Head of caudate nucleus (tissue), 42 donors: ENCODE results near the gene GRAP.
"Not testable (repeated sequence)": the region's sequence is repeated elsewhere in the genome, so short reads cannot be mapped to it uniquely, and the experiment has no call there.

ENCODE experiments used
- DNase-seq, 42 donors: peaks; one replicate each; pipeline versions ENCODE4 v3.0.0 to v3.0.0-alpha.2; 2020 to 2021; ENCODE audit warnings: mixed read lengths in 7 of 42
- intact Hi-C: fragments of 100-400 bp; cut with DNase I; formaldehyde crosslinking; loops from one replicate; pipeline ENCODE4 v1.15.0; 2022

GRAP gene

DNA sequence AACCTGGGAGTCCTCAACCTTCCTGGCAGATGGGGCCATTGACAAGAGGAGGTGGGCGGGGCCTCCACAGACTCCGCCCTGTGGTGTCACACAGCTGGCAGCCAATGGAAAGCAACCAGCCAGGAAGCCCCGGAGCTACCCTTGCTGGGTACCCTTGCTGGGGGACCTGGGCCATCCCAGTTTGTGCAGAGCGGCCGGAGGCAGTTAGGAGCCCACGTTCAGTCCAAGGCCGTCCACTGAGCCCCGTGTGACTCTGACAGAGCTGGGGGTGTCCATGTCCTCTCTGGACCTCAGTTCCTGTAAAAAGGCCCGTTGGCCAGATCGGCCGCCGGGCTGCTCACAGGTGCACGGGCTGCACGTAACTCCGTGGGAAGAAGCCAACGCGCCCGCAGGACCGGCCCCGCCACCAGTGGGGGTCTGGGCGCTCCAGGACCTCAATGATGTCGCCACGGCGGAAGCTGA, 25.1 kb downstream of the GRAP start:
- no peak for DNase-seq
- intact Hi-C loops = no loop called here

DNA sequence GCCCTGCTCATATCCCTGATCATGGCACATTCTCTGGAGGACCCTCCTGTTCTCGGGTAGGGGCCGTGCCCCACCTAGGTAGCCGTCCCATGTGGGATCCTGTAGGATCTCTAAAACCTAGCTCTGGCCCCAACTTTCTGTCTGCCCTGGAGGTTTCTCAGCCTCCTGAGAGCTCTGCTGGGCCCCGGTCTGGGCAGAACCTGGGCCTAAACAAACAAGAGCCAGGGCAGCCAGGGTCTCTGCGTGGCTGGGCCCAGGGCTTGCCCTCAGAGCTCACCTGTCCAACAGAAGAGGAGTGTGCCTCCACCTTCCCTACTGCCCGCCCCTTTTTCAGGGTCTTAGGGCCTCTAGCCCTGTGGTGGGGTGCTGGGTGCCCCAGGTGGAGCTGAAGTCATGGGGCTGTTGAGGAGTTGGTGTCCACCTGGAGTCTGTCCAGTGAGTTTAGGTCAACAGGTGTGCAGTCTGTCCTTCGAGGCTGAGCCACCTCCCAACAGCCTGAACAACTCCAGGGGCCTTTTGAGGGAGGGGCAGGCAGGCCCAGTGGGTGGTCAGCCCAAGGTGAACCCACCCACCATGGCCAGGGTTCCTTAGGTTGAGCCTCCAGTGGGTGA, 25.6 kb downstream of the GRAP start:
- intact Hi-C loops, DNase-seq: not testable (repeated sequence)

DNA sequence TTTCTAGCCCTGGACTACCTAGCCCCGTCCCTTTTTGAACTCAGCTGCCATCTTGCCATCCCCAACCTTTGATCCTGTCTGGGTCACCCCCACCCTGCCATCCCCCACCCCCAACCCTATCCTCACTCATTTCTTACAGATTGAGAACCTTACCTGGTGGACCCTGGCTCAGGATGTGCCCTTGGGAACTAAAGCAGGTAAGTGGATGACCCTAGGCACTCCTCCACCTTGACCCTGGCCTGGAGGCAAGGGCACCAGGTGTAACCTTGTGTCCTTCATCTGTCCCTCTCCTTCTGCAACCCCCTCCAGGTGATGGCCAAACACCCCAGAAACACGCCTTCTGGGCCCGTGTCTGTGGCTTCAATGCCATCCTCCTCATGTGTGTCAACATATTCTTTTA, 26.7 kb downstream of the GRAP start:
- DNase-seq = no peak
- intact Hi-C loops = no loop called here

DNA sequence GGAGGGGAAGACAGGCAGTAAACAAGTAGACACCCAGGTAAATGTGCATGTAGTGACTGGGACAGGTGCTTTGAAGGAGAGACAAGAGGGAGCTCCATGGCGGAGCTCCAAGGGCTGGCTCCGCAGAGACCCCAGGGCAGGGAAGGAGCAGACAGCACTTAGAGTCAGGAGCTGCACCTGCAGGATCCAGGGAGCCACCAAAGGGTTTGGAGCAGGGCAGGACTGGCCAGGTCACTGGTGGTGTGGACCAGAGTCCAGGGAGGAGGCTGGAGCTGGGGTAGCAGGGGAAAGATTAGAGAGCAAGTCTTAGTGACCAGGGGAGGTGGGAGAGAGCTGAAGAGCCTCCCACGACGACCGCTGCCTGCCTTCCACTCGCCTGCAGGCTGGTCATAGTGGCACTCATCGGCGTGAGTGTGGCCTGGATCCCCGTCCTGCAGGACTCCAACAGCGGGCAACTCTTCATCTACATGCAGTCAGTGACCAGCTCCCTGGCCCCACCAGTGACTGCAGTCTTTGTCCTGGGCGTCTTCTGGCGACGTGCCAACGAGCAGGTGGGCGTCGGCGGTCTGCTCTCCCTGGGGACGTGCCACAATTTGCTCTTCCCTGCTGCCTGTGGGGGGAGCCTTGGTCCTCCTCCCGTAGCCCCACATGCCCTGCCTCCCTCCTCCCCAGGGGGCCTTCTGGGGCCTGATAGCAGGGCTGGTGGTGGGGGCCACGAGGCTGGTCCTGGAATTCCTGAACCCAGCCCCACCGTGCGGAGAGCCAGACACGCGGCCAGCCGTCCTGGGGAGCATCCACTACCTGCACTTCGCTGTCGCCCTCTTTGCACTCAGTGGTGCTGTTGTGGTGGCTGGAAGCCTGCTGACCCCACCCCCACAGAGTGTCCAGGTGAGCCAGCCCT, 27.5 kb downstream of the GRAP start:
- DNase-seq = peak in 1 of 42 donors; percentile 2
- intact Hi-C loops = no loop called here

DNA sequence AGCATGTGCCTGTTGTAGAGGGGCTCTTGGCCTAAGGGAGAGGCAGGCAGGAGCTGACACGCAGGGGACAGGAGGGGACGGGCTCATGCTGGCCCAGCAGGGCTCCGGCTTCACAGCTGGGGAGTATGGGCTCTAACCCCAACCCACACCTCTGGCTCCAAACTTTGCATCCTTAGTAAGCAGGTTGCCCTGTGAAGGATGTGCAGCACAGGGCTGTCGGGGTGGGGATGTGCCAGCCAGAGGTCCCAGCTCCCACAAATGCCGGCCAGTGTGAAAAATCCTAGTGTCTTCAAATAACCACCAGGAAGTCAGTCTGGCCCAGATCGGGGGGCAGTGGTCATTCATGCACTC, 28.2 kb downstream of the GRAP start:
- peak in 1 of 42 donors; percentile 1 for DNase-seq
- intact Hi-C loops = no loop called here

DNA sequence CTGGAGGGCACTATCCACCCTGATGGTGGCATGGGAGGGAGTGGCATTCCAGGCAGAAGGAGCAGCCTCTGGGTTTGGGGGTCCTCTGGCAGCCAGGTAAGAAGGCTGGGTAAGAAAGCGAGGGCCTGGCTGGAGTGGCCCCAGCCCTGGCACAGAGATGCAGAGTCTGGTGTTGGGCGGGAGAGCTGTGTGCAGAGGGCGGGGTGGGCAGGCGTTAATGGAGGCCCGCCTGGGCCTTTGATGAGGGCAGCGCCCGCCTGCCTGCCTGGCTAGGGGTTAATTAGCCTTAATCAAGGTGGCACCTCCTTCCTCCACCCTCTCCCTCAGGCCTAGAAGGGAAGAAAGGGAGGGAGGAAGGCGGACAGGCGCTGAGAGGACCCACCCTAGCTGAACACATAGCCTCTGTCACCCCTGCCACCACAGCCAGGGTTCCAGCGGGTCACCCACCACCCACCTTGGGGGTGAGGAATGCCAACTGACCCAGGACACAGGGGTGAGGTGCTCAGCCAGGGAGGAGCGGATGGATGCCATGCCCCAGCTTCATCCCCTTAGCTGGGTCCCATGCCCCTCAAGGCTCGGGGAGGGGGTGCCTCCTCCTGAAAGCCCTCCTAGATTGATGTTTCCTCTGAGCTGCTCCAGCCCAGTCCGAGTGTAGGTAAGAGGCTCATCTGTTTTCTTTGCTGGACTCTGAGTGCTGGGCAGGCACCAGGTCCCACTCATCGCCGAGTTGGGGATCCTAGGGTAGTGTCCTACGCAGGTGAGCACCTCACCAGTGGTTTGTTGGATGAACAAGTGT, 28.8 kb downstream of the GRAP start:
- intact Hi-C loops = no loop called here
- no peak for DNase-seq

DNA sequence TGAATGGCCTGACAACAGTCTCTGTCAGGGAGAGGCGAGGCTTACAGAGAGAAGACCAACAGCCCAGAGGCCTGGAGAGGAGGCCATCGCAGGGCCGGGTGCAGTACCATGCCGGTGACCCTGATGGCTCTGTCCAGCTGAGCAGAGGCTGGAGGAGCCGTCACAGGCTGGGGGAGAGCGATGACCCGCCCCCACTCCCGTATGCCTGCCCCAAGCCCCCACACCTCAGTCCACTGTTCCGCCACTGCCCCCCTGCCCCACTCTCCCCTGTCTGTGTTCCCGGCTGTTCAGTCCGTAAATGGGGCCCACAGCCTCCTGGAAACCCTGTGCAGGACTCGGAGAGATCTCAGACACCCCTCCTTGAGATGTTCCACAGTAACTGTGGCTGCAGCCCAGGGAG, 29.4 kb downstream of the GRAP start:
- intact Hi-C loops = no loop called here
- no peak for DNase-seq

DNA sequence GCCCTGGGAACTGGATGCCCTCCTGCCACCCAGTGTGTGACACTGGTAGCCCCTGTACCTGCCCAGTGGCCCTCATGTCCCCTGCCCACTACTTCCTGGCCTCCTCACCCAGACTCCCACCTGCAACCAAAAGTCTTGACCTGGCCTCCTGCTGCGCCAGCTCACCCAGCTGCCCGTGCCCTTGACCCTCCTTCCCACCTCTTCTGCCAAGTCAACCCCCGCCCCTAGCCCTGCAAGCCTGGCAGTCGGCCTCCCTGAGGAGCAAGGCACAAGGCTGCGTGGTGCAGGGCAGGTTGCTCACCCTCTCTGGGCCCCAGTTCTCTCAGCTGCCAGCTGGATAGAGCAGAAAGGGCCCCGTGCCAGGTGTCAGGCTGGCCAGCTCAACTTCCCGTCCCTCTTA, 29.9 kb downstream of the GRAP start:
- DNase-seq = no peak

DNA sequence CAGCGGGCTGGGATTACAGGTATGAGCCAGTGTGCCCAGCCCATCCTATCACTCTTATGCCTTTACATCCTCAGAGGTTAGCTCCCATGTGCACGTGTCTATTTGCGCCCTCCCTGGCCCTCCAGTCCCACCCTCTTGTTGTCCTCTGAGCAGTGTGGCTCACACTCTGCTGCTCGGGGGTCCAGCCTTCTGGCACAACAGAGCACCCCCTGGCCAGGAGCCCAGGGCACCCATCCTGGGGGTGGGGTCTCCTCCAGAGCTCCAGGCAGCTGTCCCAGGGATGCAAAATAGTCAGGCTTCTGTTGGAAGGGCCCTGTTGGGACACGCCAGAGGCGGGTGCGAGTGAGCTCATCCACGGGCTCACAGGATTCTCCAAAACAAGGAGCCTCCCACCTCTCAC, 30.5 kb downstream of the GRAP start:
- intact Hi-C loops = no loop called here
- DNase-seq = no peak

More for the DNA sequence above, 29.9 kb downstream of the GRAP start:
- intact Hi-C loops = no loop called here

DNA sequence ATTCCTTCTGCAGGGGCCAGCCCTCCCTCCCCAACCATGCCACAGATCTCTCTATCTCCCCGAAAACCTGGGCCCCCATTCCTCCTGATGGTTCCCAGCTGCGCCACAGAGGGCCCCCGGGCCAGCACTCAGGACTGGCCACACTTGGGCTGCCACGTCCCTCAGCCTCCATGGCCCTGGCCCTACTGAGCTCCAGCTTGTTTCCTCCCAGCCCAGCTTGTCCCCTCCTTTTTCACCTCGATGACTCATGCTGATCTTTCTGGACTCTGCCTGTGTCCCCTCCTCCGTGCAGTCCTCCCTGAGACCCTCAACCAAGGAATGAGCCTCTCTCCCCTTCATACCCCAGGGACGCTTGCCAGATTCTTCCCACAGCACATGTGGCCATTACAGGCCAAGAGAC, 31.3 kb downstream of the GRAP start:
- intact Hi-C loops = no loop called here
- no peak for DNase-seq

DNA sequence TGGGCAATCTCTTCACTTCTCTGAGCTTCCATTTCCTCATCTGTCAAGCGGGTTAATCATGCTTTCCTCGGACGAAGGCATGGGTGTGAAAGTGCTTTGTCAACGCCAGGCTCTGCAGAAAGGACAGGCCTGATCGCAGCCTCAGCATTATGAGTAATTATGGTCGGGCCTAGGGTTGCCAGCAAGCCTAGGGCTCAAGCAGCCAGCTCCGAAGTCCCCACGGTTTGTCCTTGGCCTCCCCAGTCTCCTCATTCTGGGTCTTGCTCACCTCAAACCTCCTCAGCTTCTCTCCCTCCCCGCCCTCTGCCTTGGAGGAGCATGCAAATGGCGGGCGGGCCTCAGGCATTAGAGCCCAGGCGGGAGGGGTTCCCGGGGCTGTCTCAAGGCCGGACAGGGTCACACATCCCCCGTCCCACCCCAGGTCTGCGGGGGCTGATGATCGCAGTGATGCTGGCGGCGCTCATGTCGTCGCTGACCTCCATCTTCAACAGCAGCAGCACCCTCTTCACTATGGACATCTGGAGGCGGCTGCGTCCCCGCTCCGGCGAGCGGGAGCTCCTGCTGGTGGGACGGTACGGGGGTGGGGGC, 32.0 kb downstream of the GRAP start:
- no peak for DNase-seq
- intact Hi-C loops = no loop called here

DNA sequence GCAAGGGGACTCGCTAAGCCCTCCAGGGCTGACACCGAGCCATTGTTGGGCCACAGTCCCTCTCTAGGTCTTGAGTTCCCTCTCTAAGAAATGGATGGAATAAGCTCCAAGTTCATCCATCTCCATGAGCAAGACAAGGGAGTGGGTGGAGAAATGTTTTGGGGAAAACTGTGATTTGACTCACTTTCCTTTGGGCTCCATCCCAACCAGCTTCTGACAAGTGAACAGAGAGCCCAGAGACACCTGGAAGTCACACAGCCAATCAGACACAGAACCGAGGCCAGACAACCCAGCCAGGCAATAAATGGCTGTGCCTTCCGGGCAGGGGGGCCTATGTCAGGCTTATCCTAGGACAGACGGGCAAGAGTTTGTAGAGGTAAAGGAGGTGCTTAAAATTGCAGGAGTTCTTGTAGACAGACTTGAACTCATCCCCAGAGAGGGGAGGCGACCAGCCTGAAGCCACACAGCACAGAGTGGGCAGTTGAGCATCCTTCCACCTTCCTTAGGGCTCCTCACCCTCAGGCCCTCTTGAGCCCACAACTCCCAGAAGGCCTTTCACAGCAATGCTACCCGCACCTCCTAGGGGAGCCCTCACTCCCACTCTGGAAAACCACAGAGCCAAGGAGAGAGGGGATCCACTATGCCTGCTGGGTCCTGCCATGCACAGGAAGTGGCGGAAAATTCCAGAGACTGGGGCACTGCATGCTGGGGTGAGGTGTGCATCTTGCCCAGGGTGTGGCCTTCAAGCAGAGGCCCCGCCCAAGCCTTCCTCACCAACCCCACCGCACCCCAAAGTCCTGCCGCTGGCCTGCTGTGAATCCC, 32.7 kb downstream of the GRAP start:
- no peak for DNase-seq
- intact Hi-C loops = no loop called here

DNA sequence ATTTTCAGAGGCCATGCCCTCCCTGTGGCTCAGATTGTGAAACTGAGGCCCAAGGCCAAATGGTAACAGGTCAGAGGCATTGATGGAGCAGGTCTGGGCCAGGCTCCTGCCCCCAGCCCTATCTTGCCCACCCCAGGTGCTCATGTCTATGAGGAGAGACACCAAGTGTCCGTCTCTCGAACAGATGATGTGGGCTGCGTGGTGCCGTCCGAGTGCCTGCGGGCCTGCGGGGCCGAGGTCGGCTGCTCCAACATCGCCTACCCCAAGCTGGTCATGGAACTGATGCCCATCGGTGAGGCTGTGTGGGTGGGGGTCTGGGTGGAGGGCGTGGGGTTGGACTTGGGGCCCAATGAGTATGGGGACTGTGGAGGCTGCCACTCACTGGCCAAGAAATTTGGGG, 33.5 kb downstream of the GRAP start:
- intact Hi-C loops = no loop called here
- no peak for DNase-seq

DNA sequence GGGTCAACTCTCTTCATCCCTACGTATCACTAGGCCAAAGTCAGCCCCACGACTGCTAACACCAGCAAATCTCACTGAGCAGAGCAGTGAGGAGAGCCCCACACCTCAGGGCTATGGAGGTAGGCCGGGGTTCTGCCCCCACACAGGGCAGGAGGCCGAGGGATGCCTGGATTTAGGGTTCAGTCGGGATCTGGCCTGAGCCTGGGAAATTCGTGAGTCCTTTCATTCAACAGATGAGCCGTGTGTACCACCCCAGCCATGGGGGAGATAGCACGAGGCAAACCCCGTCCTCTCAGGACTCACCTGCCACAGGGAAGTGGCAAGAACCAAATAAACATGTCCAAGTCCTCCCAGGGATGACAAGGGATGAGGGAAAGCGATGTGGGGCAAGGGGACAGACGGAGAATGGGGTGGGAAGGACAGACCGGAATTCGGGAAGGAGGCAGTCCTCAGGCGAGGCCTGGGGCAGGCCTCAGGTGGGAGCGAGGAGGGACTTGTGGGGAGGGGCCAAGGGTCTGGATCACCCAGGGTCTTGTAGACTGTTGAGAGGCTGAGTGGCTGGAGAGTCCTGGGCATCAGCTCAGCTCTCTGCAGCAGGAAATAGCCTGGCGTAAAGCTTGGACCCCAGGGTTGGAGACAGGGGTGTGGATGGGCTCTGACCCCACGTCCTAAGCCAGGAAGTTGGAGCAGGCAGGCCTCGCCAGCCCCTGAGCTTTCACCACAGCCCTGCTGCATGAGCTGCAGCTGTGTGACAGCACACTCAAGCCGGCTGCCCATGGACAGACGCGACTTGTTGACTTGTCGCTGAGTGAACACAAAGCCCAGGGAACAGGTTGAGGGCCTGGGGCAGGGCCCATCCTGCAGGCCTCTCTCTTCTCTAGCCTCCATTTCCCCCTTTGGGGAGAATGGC, 34.3 kb downstream of the GRAP start:
- DNase-seq = no peak
- intact Hi-C loops = no loop called here

DNA sequence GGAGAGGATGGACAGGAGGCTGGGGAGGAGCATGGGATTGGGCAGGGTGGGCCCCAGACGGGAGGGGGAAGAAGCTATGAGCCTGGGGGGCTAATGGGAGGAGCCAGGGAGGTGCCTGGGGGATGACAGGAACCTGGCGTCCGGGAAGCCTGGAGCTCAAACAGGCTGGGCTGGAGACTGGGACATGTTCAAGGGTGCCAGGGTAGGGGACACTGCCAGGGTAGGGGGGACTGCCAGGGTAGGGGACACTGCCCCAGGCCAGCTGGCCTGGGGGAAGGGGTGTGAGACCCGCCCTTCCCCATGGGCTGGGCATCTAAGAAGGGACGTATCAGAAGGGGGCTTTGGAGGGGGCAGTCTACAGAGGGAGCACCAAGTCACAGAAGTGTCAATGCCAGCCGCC, 35.2 kb downstream of the GRAP start:
- no peak for DNase-seq

DNA sequence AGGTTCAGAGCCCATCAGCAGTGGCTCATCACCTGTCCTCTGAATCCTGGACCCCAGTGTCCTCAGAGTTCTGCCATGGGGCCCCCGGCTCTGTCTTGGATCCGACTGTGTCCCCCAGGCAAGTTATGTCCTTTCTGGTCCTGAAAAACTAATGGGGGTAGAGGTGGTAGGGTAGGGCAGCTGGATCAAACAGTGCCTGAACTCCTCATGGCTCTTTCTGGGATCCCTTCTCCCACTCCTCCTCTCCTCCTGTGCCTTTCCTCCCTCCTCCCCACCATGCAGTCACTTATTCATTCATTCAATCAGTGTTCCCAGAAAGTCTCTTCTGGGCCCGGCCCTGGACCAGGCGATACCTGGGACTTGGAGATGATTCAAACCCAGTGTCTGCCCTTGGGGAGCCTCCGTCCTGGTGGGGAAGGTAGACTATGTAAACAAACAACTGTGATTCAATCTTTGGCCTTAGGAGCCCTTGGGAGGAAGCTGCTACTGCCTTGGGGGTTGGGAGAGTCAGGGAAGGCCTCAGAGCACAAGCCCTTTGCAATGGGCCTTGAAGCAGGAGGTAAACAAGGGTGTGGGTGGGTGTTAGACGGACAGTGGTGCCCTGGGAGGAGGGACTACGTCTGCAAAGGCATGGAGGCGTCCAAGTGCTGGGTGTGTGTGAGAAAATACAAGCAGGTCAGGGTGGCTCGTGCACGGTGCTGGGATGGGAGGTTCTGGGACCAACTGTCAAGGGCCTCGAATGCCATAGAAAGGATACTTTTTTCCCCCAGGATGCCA, 35.8 kb downstream of the GRAP start:
- DNase-seq = no peak
- intact Hi-C loops = no loop called here

More for the DNA sequence above, 35.2 kb downstream of the GRAP start:
- intact Hi-C loops = no loop called here

DNA sequence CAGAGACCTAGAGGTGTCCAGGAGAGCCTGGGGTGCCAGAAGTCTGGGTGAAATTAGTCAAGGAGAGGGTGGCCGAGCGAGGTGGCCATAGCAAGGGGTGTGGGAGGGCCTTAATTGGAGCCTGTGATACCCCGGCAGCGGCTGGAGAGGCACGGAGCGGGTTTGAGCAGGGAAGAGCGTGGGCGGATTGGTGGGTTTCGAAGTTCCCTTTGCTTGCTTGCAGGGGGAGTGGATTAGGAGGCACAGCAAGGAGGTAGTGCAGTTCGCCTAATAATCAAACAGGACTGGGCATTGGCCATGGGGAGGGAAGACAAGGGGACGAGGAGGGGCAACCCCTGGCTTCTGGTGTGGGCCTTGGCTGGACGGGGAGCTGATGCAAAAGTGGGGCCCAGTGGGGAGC, 36.8 kb downstream of the GRAP start:
- intact Hi-C loops = no loop called here
- DNase-seq = no peak
